NT2/D1 (cell line): ENCODE measurements around the gene TMEM171.

Experiments used
- DNase-seq: peaks from one replicate; pipeline ENCODE4 v3.0.0-alpha.2; 2011; ENCODE audit warnings: low read depth, low spot score
- H3K27me3 ChIP-seq: 2 replicates; pipeline ENCODE4 v1.6.0; 2011; ENCODE audit warnings: mild to moderate bottlenecking; ENCODE audit not compliant: insufficient read length, insufficient read depth
- H3K36me3 ChIP-seq: 2 replicates; pipeline ENCODE4 v1.6.1; 2011; ENCODE audit warnings: mild to moderate bottlenecking, low read length, mixed read lengths; ENCODE audit not compliant: insufficient read depth, insufficient read length
- H3K4me1 ChIP-seq: 2 replicates; pipeline ENCODE4 v1.5.1; 2011; ENCODE audit not compliant: insufficient read depth, insufficient read length
- H3K4me3 ChIP-seq: 2 replicates; pipeline ENCODE4 v1.5.1; 2011; ENCODE audit warnings: low read depth; ENCODE audit not compliant: insufficient read length
- H3K9ac ChIP-seq: 2 replicates; pipeline ENCODE4 v1.6.0; 2011; ENCODE audit warnings: low read depth; ENCODE audit not compliant: insufficient read length
- H3K9me3 ChIP-seq: 2 replicates; pipeline ENCODE4 v1.5.1; 2011; ENCODE audit warnings: mild to moderate bottlenecking, low read length; ENCODE audit not compliant: insufficient read depth
- SUZ12 ChIP-seq: IDR thresholded peaks from 2 replicates; pipeline ENCODE4 v1.6.1; 2011; ENCODE audit not compliant: insufficient read length, insufficient read depth; ENCODE audit errors: extremely low read depth
- YY1 ChIP-seq: IDR thresholded peaks from 2 replicates; pipeline ENCODE4 v1.6.1; 2011; ENCODE audit not compliant: insufficient read length, insufficient read depth
- ZNF274 ChIP-seq: IDR thresholded peaks from 2 replicates; pipeline ENCODE4 v1.6.1; 2011; ENCODE audit warnings: mild to moderate bottlenecking, low read depth, low read length

The TMEM171 gene

DNA sequence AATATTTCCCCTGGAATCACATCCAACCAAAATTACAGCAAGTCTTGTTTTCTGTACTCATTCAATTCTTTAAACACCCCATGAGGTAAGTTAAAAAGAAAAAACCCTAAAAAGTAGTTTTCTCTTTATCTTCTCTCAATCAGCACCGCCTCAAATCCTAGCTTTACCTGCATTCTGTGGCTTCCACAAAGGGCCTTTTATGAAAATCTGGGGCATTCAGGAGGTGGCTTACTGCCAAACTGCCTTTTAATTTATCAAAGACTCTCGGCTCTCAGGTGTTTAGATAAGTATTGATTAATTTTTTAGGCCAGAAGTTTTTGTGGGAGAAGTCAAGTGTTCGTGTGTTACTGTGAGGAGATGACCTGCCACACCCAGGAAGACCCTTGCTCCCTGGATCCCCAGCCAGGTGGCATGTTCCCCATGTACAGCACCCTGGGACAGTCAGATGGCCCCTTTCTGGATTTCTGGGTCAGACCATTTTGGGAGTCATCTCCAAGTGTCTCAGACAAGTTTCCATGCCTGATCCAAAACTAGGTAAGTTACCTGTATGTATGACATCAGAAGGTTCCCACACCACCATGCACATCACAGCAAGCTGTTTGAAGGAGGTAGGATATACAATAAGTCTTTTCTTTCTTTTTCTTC lies 6.2 kb upstream of the TMEM171 start:
- peaks cover 9% of the 10 kb centered on the region for H3K27me3 ChIP-seq
- TF ChIP-seq SUZ12 (no peak), YY1 (no peak), ZNF274 (no peak)
- no peak for DNase-seq
- H3K4me3 ChIP-seq, result no peak overlapping the region
- no peaks in the 10 kb centered on the region for H3K9me3 ChIP-seq
- no peaks in the 10 kb centered on the region for H3K36me3 ChIP-seq
- H3K4me1 ChIP-seq, result no peaks in the 10 kb centered on the region
- H3K9ac ChIP-seq, result no peak overlapping the region

DNA sequence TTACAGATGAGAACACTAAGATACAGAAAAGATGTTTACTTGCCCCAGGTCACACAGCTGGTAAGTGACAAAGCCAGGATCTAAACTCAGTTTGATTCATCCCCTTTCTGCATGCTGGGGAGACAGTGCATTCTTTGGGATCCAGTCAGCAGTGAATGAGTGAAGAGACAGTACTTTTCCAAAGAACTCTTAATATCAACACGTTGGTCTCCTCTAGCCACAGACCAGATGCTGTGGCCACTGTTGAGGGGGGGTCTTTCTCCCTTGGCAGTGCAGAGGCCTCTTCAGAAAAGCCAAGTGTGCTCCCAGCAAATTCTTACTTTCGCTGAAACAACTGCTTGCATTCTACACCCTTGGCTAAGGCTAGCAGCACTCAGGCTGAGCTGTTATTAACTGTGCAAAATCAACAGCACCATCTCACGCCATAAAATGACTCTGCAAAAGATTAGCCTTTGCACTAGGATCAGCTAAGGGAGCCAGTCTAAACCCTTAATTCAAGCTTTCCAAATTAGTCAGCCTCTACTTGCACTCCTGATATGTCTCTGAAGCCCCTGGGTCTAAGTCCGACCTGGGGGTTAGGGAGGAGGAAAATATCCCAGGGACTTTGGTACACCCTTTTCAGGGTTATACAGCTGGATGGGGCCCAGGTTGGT lies 4.8 kb upstream of the TMEM171 start:
- Histone ChIP-seq H3K9me3 (no peaks in the 10 kb centered on the region), H3K36me3 (no peaks in the 10 kb centered on the region), H3K27me3 (peaks cover 21% of the 10 kb centered on the region), H3K4me1 (peaks cover 2% of the 10 kb centered on the region), H3K9ac (no peak overlapping the region), H3K4me3 (no peak overlapping the region)
- TF ChIP-seq SUZ12 (no peak), YY1 (no peak), ZNF274 (no peak)
- no peak for DNase-seq

GRCh38 chr5:73116506-73116905 lies 3.9 kb upstream of the TMEM171 start:
- no peak for DNase-seq
- H3K9ac ChIP-seq, result no peak overlapping the region
- peaks cover 30% of the 10 kb centered on the region for H3K27me3 ChIP-seq
- H3K4me3 ChIP-seq, result no peak overlapping the region
- H3K36me3 ChIP-seq, result no peaks in the 10 kb centered on the region
- no peaks in the 10 kb centered on the region for H3K9me3 ChIP-seq
- TF ChIP-seq ZNF274 (no peak), YY1 (no peak), SUZ12 (no peak)
- peaks cover 2% of the 10 kb centered on the region for H3K4me1 ChIP-seq

DNA sequence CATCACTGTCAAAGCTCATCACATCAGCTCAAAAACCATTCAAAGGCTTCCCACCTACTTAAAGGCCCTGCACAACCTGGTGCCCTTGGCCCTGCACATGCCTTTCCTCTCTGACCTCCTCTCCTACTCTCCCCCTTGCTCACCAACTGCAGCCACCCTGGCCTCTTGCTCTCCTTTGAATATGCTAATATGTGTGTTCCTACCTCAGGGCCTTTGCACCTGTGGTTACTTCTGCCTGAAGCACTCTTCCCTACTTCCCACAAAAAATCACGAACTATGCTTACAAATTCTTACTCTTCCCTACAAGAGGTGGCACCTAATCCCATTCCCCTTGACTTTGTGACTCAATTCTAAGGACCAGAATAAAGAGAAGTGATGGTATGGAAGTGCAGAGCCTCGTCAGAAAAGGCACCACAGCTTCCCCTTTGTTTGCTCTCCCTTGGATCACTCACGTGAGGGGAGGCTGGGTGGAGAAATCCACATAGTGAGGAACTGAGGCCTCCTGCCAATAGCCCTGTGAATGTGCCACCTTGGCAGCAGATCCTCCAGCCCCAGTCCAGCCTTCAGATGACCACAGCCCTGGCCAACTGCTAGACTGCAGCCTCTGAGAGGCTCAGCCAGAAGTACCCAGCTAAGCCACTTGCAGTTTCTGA lies 3.2 kb upstream of the TMEM171 start:
- H3K9me3 ChIP-seq, result no peaks in the 10 kb centered on the region
- H3K4me1 ChIP-seq, result peaks cover 2% of the 10 kb centered on the region
- DNase-seq, result no peak
- no peak overlapping the region for H3K9ac ChIP-seq
- no peak overlapping the region for H3K4me3 ChIP-seq
- TF ChIP-seq SUZ12, result no peak
- TF ChIP-seq ZNF274, result no peak
- TF ChIP-seq YY1, result no peak
- peaks cover 37% of the 10 kb centered on the region for H3K27me3 ChIP-seq
- no peaks in the 10 kb centered on the region for H3K36me3 ChIP-seq

GRCh38 chr5:73118391-73118973 lies 1.9 kb upstream of the TMEM171 start:
- H3K36me3 ChIP-seq, result peaks cover under 1% of the 10 kb centered on the region
- TF ChIP-seq SUZ12 (no peak), ZNF274 (no peak), YY1 (no peak)
- H3K4me3 ChIP-seq, result no peak overlapping the region
- peaks cover 39% of the 10 kb centered on the region for H3K27me3 ChIP-seq
- H3K9me3 ChIP-seq, result no peaks in the 10 kb centered on the region
- no peak for DNase-seq
- H3K4me1 ChIP-seq, result peaks cover 2% of the 10 kb centered on the region
- no peak overlapping the region for H3K9ac ChIP-seq

- Histone ChIP-seq H3K9ac (peak overlapping the region; percentile 21), H3K4me3 (peak overlapping the region; percentile 49), H3K9me3 (no peaks in the 10 kb centered on the region), H3K27me3 (peaks cover 39% of the 10 kb centered on the region), H3K36me3 (peaks cover 6% of the 10 kb centered on the region), H3K4me1 (peaks cover 2% of the 10 kb centered on the region)
- DNase-seq, result no peak
- no peak for TF ChIP-seq SUZ12
These were observed 771 bp upstream of the TMEM171 start for GRCh38 chr5:73119451-73120157.
